ENCODE results near the gene FAM114A1.
"Not testable (repeated sequence)": the region's sequence is repeated elsewhere in the genome, so short reads cannot be mapped to it uniquely, and the experiment has no call there.

FAM114A1 gene

GRCh38 chr4:38940476-38940875 is 72.9 kb downstream of the FAM114A1 start:
- H3K4me3 ChIP-seq (ENCODE audit: low read depth, low read length) = no peak overlapping the region
- TF ChIP-seq, protein P1, sequence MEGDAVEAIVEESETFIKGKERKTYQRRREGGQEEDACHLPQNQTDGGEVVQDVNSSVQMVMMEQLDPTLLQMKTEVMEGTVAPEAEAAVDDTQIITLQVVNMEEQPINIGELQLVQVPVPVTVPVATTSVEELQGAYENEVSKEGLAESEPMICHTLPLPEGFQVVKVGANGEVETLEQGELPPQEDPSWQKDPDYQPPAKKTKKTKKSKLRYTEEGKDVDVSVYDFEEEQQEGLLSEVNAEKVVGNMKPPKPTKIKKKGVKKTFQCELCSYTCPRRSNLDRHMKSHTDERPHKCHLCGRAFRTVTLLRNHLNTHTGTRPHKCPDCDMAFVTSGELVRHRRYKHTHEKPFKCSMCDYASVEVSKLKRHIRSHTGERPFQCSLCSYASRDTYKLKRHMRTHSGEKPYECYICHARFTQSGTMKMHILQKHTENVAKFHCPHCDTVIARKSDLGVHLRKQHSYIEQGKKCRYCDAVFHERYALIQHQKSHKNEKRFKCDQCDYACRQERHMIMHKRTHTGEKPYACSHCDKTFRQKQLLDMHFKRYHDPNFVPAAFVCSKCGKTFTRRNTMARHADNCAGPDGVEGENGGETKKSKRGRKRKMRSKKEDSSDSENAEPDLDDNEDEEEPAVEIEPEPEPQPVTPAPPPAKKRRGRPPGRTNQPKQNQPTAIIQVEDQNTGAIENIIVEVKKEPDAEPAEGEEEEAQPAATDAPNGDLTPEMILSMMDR (IDR thresholded peaks at IDR 0.05; ENCODE audit: borderline replicate concordance, insufficient read depth, low read depth, low read length) = no peak

DNA sequence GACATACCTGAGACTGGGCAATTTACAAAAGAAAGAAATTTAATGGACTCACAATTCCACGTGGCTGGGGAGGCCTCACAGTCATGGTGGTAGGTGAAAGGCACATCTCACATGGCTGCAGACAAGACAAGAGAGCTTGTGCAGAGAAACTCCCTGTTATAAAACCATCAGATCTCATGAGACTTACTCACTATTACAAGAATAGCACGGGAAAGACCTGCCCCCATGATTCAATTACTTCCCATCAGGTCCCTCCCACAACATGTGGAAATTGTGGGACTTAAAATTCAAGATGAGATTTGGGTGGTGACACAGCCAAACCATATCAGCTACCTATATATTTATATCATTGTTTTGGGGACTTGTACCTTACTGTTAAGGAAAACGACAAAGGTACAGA is 74.3 kb downstream of the FAM114A1 start:
- H3K4me3 ChIP-seq (ENCODE audit: low read depth, low read length) = not testable (repeated sequence)

DNA sequence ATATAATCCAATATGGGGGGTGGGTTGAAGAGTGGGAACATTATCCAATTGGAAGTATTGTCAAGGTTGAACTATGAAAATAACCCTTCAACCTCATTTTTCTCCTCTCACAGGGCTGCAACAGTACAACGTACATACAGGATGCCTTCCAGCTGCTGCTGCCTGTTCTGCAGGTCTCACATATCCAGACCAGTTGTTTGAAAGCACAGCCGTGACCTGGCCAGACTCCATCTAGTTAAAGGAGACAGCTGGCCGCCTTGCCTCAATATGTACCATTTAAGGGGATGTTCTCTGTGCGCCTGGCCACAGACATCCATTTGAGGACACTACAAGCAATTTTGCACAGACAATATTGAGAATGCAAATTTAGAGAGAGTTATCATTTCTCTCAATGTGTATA is 75.7 kb downstream of the FAM114A1 start:
- TF ChIP-seq, protein P1 (IDR thresholded peaks at IDR 0.05; ENCODE audit: borderline replicate concordance, insufficient read depth, low read depth, low read length) = no peak
- H3K4me3 ChIP-seq (ENCODE audit: low read depth, low read length) = no peak overlapping the region

DNA sequence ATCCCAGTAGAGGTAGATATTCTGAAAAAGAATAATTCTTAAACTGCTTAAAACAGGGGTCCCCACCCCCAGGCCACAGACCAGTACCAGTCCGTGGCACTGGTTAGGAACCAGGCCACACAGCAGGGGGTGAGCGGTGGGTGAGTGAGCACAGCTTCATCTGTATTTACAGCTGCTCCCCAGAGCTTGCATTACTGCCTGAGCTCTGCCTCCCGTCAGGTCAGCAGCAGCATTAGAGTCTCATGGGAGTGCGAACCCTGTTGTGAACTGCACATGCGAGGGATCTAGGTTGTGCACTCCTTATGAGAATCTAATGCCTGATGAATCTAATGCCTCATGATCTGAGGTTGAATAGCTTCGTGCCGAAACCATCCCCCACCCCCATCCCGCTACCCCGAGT is 76.8 kb downstream of the FAM114A1 start:
- TF ChIP-seq, protein P1 (IDR thresholded peaks at IDR 0.05; ENCODE audit: borderline replicate concordance, insufficient read depth, low read depth, low read length) = no peak
- no peak overlapping the region for H3K4me3 ChIP-seq (ENCODE audit: low read depth, low read length)

- no peak overlapping the region for H3K4me3 ChIP-seq (ENCODE audit: low read depth, low read length)
- TF ChIP-seq, protein P1 (IDR thresholded peaks at IDR 0.05; ENCODE audit: borderline replicate concordance, insufficient read depth, low read depth, low read length) = no peak
Observed at GRCh38 chr4:38946919-38947318, 79.3 kb downstream of the FAM114A1 start.

GRCh38 chr4:38948551-38948950 is 80.9 kb downstream of the FAM114A1 start:
- TF ChIP-seq, protein P1 (IDR thresholded peaks at IDR 0.05; ENCODE audit: borderline replicate concordance, insufficient read depth, low read depth, low read length) = no peak
- no peak overlapping the region for H3K4me3 ChIP-seq (ENCODE audit: low read depth, low read length)

GRCh38 chr4:38949411-38950051 is 81.9 kb downstream of the FAM114A1 start:
- TF ChIP-seq, protein P1 (IDR thresholded peaks at IDR 0.05; ENCODE audit: borderline replicate concordance, insufficient read depth, low read depth, low read length) = no peak
- H3K4me3 ChIP-seq (ENCODE audit: low read depth, low read length) = no peak overlapping the region
